ENCODE measurements around the gene EDEM3.
A peak's percentile ranks its signal among the peaks of the same experiment; 100 is the strongest.
"Not testable (repeated sequence)": the region's sequence is repeated elsewhere in the genome, so short reads cannot be mapped to it uniquely, and the experiment has no call there.

Gene EDEM3

DNA sequence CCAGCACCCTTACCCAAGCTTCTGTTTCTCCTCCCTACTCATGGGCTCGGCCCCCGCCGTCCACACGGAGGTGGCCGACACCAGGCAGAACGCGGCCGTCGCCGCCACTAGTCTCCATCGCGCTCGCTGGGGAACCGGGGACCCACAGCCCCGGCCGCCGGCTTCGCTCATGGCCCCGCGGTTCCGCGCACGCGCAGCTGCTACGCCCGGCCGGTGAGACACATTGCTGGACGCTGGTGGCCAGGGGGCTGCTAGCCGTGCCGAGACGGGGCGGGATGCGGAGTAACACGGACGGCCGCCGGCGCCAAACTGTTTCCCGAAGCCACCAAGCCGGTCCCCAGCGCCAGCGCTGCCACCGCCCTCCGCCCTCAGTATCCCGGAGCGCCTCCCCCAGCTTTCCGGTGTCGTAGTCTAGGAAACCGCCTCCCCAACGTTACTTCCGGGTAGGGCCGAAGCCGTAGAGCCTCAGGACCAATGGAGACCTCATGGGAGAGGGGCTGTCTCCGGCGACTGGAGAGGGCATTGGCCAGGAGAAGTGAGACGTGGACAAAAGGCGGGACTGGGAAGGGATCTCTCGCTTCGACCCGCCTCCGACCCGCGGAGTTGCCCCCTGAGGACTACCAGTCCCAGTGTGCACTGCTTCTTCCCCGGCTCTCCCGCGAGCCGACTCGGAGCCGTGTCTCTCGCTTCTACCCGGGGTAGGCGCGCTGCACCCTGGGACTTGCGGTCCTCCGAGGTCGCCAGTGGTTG is at the start of gene EDEM3:
TSS of gene EDEM3 (minus strand) at position 383 of the 750 bp plus-strand sequence. CDS start at position 171, 212 bp downstream.
- peak; percentile 92 to 97 (median 96) for DNase-seq (ENCODE audit: low read depth in 3 of 3)

GRCh38 chr1:184804220-184804619 is 49.6 kb upstream of the EDEM3 start:
- no peak for DNase-seq (ENCODE audit: low read depth in 3 of 3)

GRCh38 chr1:184803180-184803492 is 48.5 kb upstream of the EDEM3 start:
- DNase-seq (ENCODE audit: low read depth in 3 of 3), result no peak

GRCh38 chr1:184802354-184803179 is 47.9 kb upstream of the EDEM3 start:
- DNase-seq (ENCODE audit: low read depth in 3 of 3), result no peak

DNA sequence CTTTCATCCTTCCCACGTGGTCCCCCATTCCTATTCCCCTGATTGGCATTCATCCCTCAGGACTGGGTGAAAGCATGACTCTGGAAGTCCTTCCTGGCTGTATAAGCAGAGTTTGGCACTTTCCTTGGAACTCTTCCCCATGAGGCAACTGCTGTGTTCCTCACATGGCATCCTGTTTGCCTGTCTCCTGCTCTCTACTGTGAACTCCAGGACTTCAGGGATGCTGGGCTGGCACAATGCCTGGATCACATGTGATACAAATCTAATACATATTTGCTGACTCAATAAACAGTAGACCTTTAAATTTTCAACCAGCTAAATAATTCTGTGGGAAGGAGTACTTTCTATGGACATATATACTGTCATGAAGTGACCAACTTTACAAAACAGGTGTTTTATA is 46.8 kb upstream of the EDEM3 start:
- DNase-seq (ENCODE audit: low read depth in 3 of 3), result no peak

- no peak for DNase-seq (ENCODE audit: low read depth in 3 of 3)
Measured at GRCh38 chr1:184800876-184801275, 46.2 kb upstream of the EDEM3 start.

- DNase-seq (ENCODE audit: low read depth in 3 of 3), result no peak
Measured at GRCh38 chr1:184793967-184794366, 39.3 kb upstream of the EDEM3 start.

DNA sequence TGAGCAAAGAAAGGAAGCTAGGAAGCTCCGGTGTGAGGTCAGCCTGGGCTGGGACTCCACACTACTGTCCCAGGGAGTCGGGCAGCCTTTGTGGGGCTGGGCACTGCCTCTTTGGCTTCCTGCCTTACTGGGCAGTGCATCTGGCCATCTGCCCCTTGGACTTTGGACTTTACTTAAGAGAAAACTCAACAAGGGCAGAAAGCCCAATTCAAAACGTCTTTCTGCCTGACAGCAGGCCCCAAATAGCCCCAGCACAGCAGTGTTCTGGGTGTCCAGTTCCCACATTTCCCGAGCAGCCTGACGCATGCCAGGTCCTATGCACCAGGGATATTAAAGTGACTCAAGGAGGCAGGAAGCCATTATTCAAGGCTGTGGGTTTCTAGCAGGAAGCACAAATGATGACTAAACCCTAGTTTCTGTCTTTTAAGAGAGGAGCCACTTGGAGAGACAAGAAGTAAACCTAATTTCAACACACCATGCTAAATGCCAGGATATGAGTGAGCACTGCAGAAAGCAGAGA is 37.9 kb upstream of the EDEM3 start:
- peak in 1 of 3 experiments; percentile 7 for DNase-seq (ENCODE audit: low read depth in 3 of 3)

DNA sequence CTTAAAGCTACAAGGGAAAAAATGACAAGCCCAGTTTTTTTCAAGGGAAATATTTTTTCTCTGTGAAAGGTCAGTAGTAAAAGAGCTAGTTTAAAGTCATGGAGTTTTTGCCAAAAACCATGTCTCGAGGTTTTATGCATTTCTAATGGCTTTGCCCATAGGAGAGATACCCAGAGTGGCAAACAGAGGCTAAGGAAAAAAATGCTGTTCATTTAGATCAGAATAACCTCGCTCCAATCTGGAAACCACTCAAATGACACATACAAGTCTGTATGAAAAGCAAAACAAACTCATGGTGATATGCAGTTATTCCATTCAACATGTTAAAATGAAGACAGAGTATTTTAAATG is 36.9 kb upstream of the EDEM3 start:
- no peak for DNase-seq (ENCODE audit: low read depth in 3 of 3)

- no peak for DNase-seq (ENCODE audit: low read depth in 3 of 3)
Measured at GRCh38 chr1:184790642-184791549, 36.2 kb upstream of the EDEM3 start.

DNA sequence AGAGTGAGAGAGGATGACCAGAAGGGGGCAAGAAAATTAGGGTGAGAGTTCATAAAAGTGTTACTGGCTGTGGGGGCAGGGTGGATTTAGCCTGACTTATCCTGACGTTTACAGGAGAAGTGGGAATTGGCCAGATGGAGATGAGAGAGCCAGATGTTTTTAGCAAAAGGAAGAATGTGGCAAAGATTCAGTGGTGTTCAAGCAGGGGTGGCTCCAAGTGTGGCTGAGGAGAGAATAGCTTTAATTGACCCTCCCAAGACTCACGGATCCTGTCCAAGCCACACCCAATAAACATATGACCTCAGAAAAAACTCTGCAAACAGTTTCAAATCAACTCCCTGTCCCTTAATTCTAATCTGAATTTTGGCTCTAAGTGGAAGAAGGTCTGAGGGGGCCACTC is 35.2 kb upstream of the EDEM3 start:
- no peak for DNase-seq (ENCODE audit: low read depth in 3 of 3)

GRCh38 chr1:184788970-184789369 is 34.3 kb upstream of the EDEM3 start:
- no peak for DNase-seq (ENCODE audit: low read depth in 3 of 3)

DNA sequence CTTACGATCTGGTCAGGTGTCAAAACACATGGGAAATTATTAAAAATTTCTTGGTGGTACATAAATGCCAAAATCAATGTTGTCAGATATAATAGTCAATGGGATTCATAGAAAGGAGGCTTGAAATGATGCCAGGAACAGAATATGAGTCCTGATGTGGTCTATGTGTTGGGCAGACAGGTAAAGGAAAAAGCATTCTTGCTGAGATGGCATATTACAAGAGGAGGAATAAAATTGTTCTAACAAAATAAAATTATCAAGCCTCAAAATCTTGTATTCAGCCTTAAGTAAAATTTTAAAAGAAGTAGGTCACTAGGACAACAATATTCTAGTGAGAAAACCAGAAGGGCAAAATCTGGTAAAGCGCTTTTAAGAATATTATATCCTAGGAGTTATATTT is 30.9 kb upstream of the EDEM3 start:
- DNase-seq (ENCODE audit: low read depth in 3 of 3), result no peak

- not testable (repeated sequence) for DNase-seq (ENCODE audit: low read depth in 3 of 3)
Measured at GRCh38 chr1:184783723-184784122, 29.1 kb upstream of the EDEM3 start.

- no peak for DNase-seq (ENCODE audit: low read depth in 3 of 3)
Measured at GRCh38 chr1:184781941-184782340, 27.3 kb upstream of the EDEM3 start.

DNA sequence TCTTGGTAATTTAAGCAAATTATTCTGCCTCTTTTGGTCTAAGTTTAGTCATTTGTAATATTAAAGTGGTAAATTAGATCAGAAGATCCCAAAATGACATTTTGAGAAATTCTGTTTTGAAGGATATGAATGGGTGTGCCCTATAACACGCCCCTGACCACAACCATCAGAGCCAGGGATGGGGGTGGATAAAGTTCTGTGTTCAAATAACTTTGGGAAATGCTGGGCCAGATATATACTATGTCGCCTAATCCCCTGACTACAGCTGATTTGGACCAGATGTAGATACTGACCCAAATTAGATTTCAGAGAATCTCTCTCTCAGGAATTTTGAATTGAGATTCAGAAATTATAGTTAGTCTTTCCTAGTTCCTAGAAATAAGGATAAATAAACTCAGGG is 21.2 kb upstream of the EDEM3 start:
- no peak for DNase-seq (ENCODE audit: low read depth in 3 of 3)

- DNase-seq (ENCODE audit: low read depth in 3 of 3), result no peak
Measured at GRCh38 chr1:184775329-184775728, 20.7 kb upstream of the EDEM3 start.

DNA sequence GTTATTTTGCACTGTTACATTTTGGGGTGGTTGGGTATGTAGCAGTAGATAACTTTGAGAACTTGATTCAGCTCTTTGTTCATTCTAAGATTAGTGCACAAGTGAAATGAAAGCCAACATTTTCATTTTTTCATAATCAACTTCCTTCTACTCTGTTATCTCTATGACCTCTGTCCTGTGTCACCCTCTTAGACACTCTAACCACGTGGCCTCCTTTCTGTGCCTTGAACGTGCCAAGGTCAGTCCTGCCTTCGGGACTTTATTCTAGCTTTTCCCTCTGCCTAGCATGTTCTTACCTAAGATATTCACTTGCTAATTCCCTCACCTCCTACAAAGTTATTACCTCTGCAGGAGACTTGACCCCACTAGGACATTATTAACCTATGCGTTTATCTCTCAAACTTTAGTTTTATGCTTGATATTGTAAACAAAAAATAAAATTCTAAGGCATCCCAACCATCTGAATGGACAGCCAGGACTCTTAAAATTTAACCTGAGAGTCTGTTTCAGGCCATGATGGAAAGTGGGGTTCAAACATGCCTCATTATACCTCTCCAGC is 19.2 kb upstream of the EDEM3 start:
- DNase-seq (ENCODE audit: low read depth in 3 of 3), result no peak

- no peak for DNase-seq (ENCODE audit: low read depth in 3 of 3)
Measured at GRCh38 chr1:184771190-184771691, 16.6 kb upstream of the EDEM3 start.

- no peak for DNase-seq (ENCODE audit: low read depth in 3 of 3)
Measured at GRCh38 chr1:184770181-184770979, 15.7 kb upstream of the EDEM3 start.

DNA sequence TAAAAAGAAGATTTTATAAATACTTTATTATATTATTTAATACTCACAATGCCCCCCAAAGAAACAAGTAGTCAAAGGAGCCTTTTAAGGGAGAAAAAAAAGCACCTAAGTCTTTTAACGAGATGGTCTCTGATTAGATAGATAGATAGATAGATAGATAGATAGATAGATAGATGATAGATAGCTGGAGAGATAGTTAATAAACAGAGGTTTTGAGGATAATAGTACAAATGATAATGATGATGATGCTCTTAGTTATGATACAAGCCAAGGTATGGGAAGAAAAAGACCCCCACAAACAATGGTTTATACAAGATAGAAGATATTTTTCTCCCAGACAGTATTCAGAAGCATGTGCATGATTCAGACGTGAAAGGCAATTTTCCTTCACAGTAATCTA is 14.6 kb upstream of the EDEM3 start:
- DNase-seq (ENCODE audit: low read depth in 3 of 3), result no peak
